Parathyroid adenoma (tissue), 2 donors: ENCODE measurements around the gene AGL.
"Not testable (repeated sequence)": the region's sequence is repeated elsewhere in the genome, so short reads cannot be mapped to it uniquely, and the experiment has no call there.

Experiments
- H2AFZ ChIP-seq: fragments of 300-600 bp; sonication (generic); one replicate; pipeline ENCODE4 v1.7.0; 2017; ENCODE audit warnings: antibody characterized with exemption, mild to moderate bottlenecking
- H3K27ac ChIP-seq: fragments of 300-600 bp; sonication (generic); one replicate; pipeline ENCODE4 v1.7.0; 2017
- H3K27me3 ChIP-seq: fragments of 300-600 bp; sonication (generic); one replicate; pipeline ENCODE4 v1.7.0; 2017; ENCODE audit warnings: low read length; ENCODE audit not compliant: control insufficient read depth, insufficient read depth
- H3K36me3 ChIP-seq: fragments of 300-600 bp; sonication (generic); one replicate; pipeline ENCODE4 v1.7.0; 2017; ENCODE audit warnings: low read length; ENCODE audit not compliant: control insufficient read depth, insufficient read depth
- H3K4me1 ChIP-seq: fragments of 300-600 bp; sonication (generic); one replicate; pipeline ENCODE4 v1.7.0; 2017; ENCODE audit warnings: control low read depth
- H3K4me2 ChIP-seq: fragments of 300-600 bp; sonication (generic); one replicate; pipeline ENCODE4 v1.7.0; 2017; ENCODE audit warnings: low read length
- H3K4me3 ChIP-seq: fragments of 300-600 bp; sonication (generic); one replicate; pipeline ENCODE4 v1.7.0; 2017; ENCODE audit warnings: low read depth, low read length
- H3K79me2 ChIP-seq: fragments of 300-600 bp; sonication (generic); one replicate; pipeline ENCODE4 v1.7.0; 2017; ENCODE audit warnings: control low read depth
- H3K9ac ChIP-seq: fragments of 300-600 bp; sonication (generic); one replicate; pipeline ENCODE4 v1.7.0; 2017; ENCODE audit warnings: mild to moderate bottlenecking
- H3K9me3 ChIP-seq: fragments of 300-600 bp; sonication (generic); one replicate; pipeline ENCODE4 v1.7.0; 2017; ENCODE audit warnings: low read length; ENCODE audit not compliant: control insufficient read depth
- TF ChIP-seq, protein P1 (sequence below): fragments of 300-600 bp; sonication (generic); IDR thresholded peaks from one replicate; pipeline ENCODE4 v1.7.0; 2017; ENCODE audit warnings: antibody characterized with exemption, mild to moderate bottlenecking
- donor health status: primary hyperparathyroidism.

Gene AGL

DNA sequence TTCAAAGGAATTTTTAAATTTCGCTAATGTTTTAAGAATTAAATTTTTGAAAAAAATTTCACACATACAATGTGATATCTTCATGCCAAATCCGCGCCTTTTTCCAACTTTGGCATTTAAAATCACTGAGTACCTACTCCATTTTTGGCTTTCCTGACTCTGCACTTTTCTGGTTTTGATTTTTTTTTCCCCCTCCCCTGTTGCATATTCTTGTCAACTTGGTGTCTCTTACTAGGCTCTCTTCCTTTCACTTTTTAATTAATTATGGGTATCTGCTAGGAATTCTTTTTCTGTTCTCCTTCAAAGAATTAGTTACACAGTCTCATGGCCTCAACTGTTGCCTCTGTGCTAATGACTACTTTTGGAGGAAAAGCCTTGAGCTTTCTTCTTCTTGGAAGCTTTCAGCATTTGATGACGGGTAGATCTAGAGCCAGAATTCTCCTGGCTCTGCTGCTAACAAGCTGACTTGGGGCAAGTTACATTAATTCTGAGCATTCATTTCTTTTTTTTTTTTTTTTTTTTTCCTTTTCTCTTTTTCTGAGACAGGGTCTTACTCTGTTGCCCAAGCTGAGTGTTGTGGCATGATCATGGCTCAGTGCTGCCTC, 1.8 kb downstream of the AGL start:
- H3K4me1 ChIP-seq: no peaks in the 10 kb centered on the region
- no peak overlapping the region for H3K4me2 ChIP-seq
- H3K79me2 ChIP-seq: no peaks in the 10 kb centered on the region
- H2AFZ ChIP-seq: no peak overlapping the region
- no peak overlapping the region for H3K27ac ChIP-seq
- no peak overlapping the region for H3K4me3 ChIP-seq
- no peak overlapping the region for H3K9ac ChIP-seq
- no peaks in the 10 kb centered on the region for H3K9me3 ChIP-seq
- no peaks in the 10 kb centered on the region for H3K36me3 ChIP-seq
- H3K27me3 ChIP-seq: no peaks in the 10 kb centered on the region
- TF ChIP-seq, protein P1, sequence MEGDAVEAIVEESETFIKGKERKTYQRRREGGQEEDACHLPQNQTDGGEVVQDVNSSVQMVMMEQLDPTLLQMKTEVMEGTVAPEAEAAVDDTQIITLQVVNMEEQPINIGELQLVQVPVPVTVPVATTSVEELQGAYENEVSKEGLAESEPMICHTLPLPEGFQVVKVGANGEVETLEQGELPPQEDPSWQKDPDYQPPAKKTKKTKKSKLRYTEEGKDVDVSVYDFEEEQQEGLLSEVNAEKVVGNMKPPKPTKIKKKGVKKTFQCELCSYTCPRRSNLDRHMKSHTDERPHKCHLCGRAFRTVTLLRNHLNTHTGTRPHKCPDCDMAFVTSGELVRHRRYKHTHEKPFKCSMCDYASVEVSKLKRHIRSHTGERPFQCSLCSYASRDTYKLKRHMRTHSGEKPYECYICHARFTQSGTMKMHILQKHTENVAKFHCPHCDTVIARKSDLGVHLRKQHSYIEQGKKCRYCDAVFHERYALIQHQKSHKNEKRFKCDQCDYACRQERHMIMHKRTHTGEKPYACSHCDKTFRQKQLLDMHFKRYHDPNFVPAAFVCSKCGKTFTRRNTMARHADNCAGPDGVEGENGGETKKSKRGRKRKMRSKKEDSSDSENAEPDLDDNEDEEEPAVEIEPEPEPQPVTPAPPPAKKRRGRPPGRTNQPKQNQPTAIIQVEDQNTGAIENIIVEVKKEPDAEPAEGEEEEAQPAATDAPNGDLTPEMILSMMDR: no peak

DNA sequence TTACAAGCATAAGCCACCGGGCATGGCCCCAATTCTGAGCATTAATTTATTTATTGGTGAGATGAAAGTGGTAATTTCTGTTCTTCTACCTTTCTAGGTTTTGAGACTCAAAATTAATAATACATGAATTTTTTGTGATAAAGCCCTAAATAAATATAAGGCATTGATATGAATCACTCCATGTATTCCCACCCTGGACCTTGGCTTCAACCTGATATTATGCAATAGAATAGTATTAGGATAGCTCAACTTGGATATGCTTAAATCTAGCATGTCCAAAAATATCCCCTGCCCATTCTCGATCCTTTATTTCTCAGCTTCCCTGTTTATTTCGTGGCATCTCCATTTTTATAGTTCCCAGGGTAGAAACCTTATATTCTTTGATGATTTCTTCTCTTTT, 2.5 kb downstream of the AGL start:
- TF ChIP-seq, protein P1: no peak
- Histone ChIP-seq H3K4me3 (no peak overlapping the region), H3K36me3 (no peaks in the 10 kb centered on the region), H3K27ac (no peak overlapping the region), H3K27me3 (no peaks in the 10 kb centered on the region), H3K9me3 (no peaks in the 10 kb centered on the region), H3K4me2 (no peak overlapping the region), H3K9ac (no peak overlapping the region), H3K79me2 (no peaks in the 10 kb centered on the region), H3K4me1 (no peaks in the 10 kb centered on the region), H2AFZ (no peak overlapping the region)

DNA sequence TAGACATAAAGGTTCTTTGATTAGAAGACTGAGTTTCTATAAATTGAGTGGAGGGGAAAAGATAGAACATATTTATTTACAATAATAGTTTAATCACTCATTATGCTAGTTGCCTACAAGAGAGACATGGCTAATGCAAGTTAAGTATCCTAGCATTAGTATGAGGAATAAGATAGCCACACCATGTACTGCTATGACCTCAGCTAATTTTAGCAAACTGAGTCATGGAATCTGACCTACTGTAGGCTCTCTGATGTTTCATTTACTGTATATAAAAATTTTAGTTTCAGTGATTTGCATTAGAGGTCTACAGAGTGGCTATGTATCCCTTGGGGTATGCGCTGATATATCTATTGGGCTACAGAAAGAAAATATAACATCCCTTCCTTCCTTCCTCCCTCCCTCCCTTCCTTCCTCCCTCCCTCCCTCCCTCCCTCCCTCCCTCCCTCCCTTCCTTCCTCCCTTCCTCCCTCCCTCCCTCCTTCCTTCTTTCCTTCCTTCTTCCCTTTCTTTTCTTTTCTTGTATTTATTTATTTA, 5.8 kb downstream of the AGL start:
- Histone ChIP-seq H3K27me3 (no peaks in the 10 kb centered on the region), H2AFZ (no peak overlapping the region), H3K9me3 (no peaks in the 10 kb centered on the region), H3K4me2 (no peak overlapping the region), H3K9ac (no peak overlapping the region), H3K36me3 (no peaks in the 10 kb centered on the region), H3K27ac (no peak overlapping the region), H3K4me1 (no peaks in the 10 kb centered on the region), H3K4me3 (no peak overlapping the region), H3K79me2 (no peaks in the 10 kb centered on the region)
- TF ChIP-seq, protein P1: no peak

DNA sequence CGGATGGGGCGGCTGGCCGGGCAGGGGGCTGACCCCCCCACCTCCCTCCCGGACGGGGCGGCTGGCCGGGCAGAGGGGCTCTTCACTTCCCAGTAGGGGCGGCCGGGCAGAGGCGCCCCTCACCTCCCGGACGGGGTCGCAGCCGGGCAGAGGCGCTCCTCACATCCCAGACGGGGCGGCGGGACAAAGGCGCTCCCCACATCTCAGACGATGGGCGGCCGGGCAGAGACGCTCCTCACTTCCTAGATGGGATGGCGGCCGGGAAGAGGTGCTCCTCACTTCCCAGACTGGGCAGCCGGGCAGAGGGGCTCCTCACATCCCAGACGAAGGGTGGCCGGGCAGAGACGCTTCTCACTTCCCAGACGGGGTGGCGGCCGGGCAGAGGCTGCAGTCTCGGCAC, 6.9 kb downstream of the AGL start:
- not testable (repeated sequence) for H3K4me3 ChIP-seq, H3K9ac ChIP-seq, H3K4me2 ChIP-seq, H3K27me3 ChIP-seq, H3K9me3 ChIP-seq, H3K27ac ChIP-seq, H2AFZ ChIP-seq, H3K4me1 ChIP-seq, H3K36me3 ChIP-seq, H3K79me2 ChIP-seq

DNA sequence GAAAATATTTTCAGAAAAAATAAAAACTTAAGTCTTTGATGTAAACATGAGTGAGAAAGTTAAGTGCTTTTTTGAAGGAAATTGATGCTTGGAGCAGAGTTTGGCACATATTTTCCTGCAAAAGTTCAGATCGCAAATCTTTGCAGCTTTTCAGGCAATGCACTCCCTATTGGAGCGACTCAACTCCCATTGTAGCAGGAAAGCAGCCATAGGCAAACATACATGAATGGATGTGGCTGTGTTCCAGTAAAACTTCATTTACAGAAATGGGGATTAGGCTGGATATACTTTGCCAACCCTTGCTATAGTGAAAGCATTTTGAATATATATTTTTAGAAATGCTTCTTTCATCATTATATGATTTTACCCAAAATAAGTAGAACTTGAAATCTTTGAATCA, 8.1 kb downstream of the AGL start:
- H2AFZ ChIP-seq: no peak overlapping the region

More for the DNA sequence above, 8.1 kb downstream of the AGL start:
- Histone ChIP-seq H3K4me2 (no peak overlapping the region), H3K9me3 (no peaks in the 10 kb centered on the region), H3K27me3 (no peaks in the 10 kb centered on the region), H3K9ac (no peak overlapping the region), H3K4me1 (no peaks in the 10 kb centered on the region), H3K36me3 (no peaks in the 10 kb centered on the region), H3K27ac (no peak overlapping the region), H3K79me2 (no peaks in the 10 kb centered on the region), H3K4me3 (no peak overlapping the region)
- TF ChIP-seq, protein P1: no peak
